Trophoblast cell (in vitro differentiated cells and primary cell): ENCODE results near the gene RGR.

Experiments
- DNase-seq, 2 donors: peaks; one replicate each; pipeline ENCODE4 v3.0.0-alpha.2; 2016
- H2AFZ ChIP-seq: 2 replicates; pipeline ENCODE4 v1.6.1; 2013; ENCODE audit warnings: low read length, moderate library complexity, mild to moderate bottlenecking; ENCODE audit not compliant: insufficient read depth, poor library complexity
- H2AK5ac ChIP-seq: 2 replicates; pipeline ENCODE4 v1.6.1; 2013; ENCODE audit warnings: mild to moderate bottlenecking, low read length
- H2BK120ac ChIP-seq: 2 replicates; pipeline ENCODE4 v1.6.1; 2013; ENCODE audit warnings: low read length, mild to moderate bottlenecking, moderate library complexity; ENCODE audit not compliant: insufficient read depth, poor library complexity
- H2BK12ac ChIP-seq: 2 replicates; pipeline ENCODE4 v1.6.1; 2013; ENCODE audit warnings: mild to moderate bottlenecking, low read length, moderate library complexity
- H2BK5ac ChIP-seq: 2 replicates; pipeline ENCODE4 v1.6.1; 2013; ENCODE audit warnings: low read length, low read depth, moderate library complexity, mild to moderate bottlenecking; ENCODE audit not compliant: poor library complexity
- H3K14ac ChIP-seq: 2 replicates; pipeline ENCODE4 v1.6.1; 2013; ENCODE audit warnings: mild to moderate bottlenecking, low read length
- H3K18ac ChIP-seq: 2 replicates; pipeline ENCODE4 v1.6.1; 2013; ENCODE audit warnings: mild to moderate bottlenecking, low read length
- H3K23ac ChIP-seq: 2 replicates; pipeline ENCODE4 v1.6.1; 2013; ENCODE audit warnings: low read length
- H3K27ac ChIP-seq: 2 replicates; pipeline ENCODE4 v1.5.1; 2013; ENCODE audit warnings: low read depth, mild to moderate bottlenecking, inconsistent platforms, low read length, moderate library complexity
- H3K27me3 ChIP-seq: 2 replicates; pipeline ENCODE4 v1.6.1; 2013; ENCODE audit warnings: inconsistent platforms, mild to moderate bottlenecking, low read length, moderate library complexity; ENCODE audit not compliant: insufficient read depth
- H3K36me3 ChIP-seq, 2 experiments: 1 replicate in 1 of 2; 2 replicates in 1 of 2; pipeline ENCODE4 v1.6.1; 2013; ENCODE audit warnings: low read length in 2 of 2, mild to moderate bottlenecking in 2 of 2, moderate library complexity in 1 of 2; ENCODE audit not compliant: insufficient read depth in 2 of 2, control insufficient read depth in 1 of 2
- H3K4ac ChIP-seq: 2 replicates; pipeline ENCODE4 v1.6.1; 2013; ENCODE audit warnings: low read depth, mild to moderate bottlenecking, low read length, moderate library complexity
- H3K4me1 ChIP-seq, 2 experiments: 1 replicate in 1 of 2; 2 replicates in 1 of 2; pipeline ENCODE4 v1.6.1; 2013; ENCODE audit warnings: low read length in 2 of 2, mild to moderate bottlenecking in 2 of 2, moderate library complexity in 1 of 2; ENCODE audit not compliant: insufficient read depth in 2 of 2, control insufficient read depth in 1 of 2
- H3K4me2 ChIP-seq: 2 replicates; pipeline ENCODE4 v1.6.1; 2013; ENCODE audit warnings: inconsistent platforms, mild to moderate bottlenecking, low read length, moderate library complexity
- H3K4me3 ChIP-seq: 2 replicates; pipeline ENCODE4 v1.5.1; 2013; ENCODE audit warnings: mild to moderate bottlenecking, low read depth, low read length, inconsistent platforms
- H3K79me1 ChIP-seq: one replicate; pipeline ENCODE4 v1.6.1; 2013; ENCODE audit warnings: low read length
- H3K79me2 ChIP-seq: 2 replicates; pipeline ENCODE4 v1.6.1; 2013; ENCODE audit warnings: low read length, mild to moderate bottlenecking; ENCODE audit not compliant: control insufficient read depth, insufficient read depth, poor library complexity
- H3K9ac ChIP-seq: 2 replicates; pipeline ENCODE4 v1.6.1; 2013; ENCODE audit warnings: mild to moderate bottlenecking, low read length
- H3K9me3 ChIP-seq: 2 replicates; pipeline ENCODE4 v1.6.1; 2013; ENCODE audit warnings: low read depth, mild to moderate bottlenecking, control low read depth, inconsistent platforms, low read length; ENCODE audit not compliant: insufficient read depth
- H4K12ac ChIP-seq: 2 replicates; pipeline ENCODE4 v1.6.1; 2013; ENCODE audit warnings: low read depth, mild to moderate bottlenecking, low read length, moderate library complexity
- H4K8ac ChIP-seq: 2 replicates; pipeline ENCODE4 v1.6.1; 2013; ENCODE audit warnings: low read depth, mild to moderate bottlenecking, low read length, moderate library complexity
- H4K91ac ChIP-seq: one replicate; pipeline ENCODE4 v1.6.1; 2013; ENCODE audit warnings: low read depth, mild to moderate bottlenecking, low read length, moderate library complexity
- WGBS: extraction: QIAGEN DNeasy Blood & Tissue Kit; methylation state at CpG from one replicate; pipeline ENCODE4 v1.1.7; 2013; ENCODE audit warnings: missing lambda C conversion rate; ENCODE audit not compliant: insufficient read length, insufficient coverage; ENCODE audit errors: extremely low coverage; 5-methylcytosine and 5-hydroxymethylcytosine counted together

RGR gene

DNA sequence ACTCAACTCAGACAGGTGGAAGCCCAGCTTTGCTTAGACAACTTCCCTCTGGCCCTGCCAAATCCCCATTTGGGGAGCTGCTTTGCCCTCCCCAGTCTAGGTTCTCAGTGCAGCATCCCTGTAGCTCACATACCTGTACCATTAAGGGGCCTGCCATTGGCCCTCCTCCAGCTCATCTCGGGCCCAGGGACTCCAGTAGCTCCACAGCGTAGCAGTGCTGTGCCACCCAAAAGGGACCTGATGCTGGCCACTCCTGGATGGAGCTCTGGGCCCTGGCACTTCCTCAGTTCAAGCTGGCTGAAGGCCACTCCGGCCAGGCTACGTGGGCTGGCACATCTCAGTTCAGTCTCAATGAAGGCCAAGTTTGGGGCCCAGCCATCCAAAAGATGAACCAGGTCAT, 10.9 kb upstream of the RGR start:
- Histone ChIP-seq H3K79me2 (no peaks in the 10 kb centered on the region), H3K4me3 (no peak overlapping the region), H3K4me1 (no peaks in the 10 kb centered on the region), H3K79me1 (no peaks in the 10 kb centered on the region), H3K4ac (no peak overlapping the region), H4K91ac (no peak overlapping the region), H3K18ac (no peak overlapping the region), H3K23ac (no peak overlapping the region), H2AK5ac (no peak overlapping the region), H2BK120ac (no peak overlapping the region), H2BK12ac (no peak overlapping the region), H2AFZ (no peak overlapping the region), H4K12ac (no peak overlapping the region), H3K27me3 (no peaks in the 10 kb centered on the region), H3K27ac (no peak overlapping the region), H3K14ac (no peak overlapping the region), H3K9me3 (peaks cover 4% of the 10 kb centered on the region), H4K8ac (no peak overlapping the region), H3K4me2 (no peak overlapping the region), H3K9ac (peak overlapping the region; percentile 33), H2BK5ac (no peak overlapping the region), H3K36me3 (no peaks in the 10 kb centered on the region)
- no peak for DNase-seq
- no CpG with 5 or more reads among the region's 4 CpGs for WGBS

DNA sequence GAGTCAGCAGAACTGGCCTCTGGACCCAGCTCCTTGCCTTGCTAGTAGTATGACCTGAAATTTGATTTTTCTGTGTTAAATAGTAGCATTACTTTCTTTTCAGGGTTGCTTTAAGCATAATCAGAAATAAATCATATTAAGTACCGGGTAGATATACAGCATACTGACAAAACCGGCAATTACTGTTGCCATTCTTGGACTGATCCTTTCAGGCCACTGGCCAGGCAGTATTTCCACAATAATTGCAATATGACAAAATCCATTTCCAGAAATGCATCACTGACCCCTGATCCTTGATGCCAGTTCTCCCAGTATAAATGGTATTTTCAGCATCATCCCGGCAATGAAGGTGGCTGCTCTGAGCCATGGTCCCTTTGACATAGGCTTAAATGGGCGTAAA, 10.4 kb upstream of the RGR start:
- Histone ChIP-seq H3K27ac (no peak overlapping the region), H2BK120ac (no peak overlapping the region), H2AK5ac (no peak overlapping the region), H2BK5ac (no peak overlapping the region), H3K4me1 (no peaks in the 10 kb centered on the region), H2AFZ (no peak overlapping the region), H3K36me3 (no peaks in the 10 kb centered on the region), H4K91ac (no peak overlapping the region), H3K14ac (no peak overlapping the region), H3K4me3 (no peak overlapping the region), H3K23ac (no peak overlapping the region), H2BK12ac (no peak overlapping the region), H3K79me2 (no peaks in the 10 kb centered on the region), H3K4ac (no peak overlapping the region), H3K4me2 (no peak overlapping the region), H3K9me3 (peaks cover 4% of the 10 kb centered on the region), H4K8ac (no peak overlapping the region), H4K12ac (no peak overlapping the region), H3K79me1 (no peaks in the 10 kb centered on the region), H3K18ac (no peak overlapping the region), H3K9ac (no peak overlapping the region), H3K27me3 (no peaks in the 10 kb centered on the region)
- WGBS = no CpG with 5 or more reads among the region's 4 CpGs
- no peak for DNase-seq

DNA sequence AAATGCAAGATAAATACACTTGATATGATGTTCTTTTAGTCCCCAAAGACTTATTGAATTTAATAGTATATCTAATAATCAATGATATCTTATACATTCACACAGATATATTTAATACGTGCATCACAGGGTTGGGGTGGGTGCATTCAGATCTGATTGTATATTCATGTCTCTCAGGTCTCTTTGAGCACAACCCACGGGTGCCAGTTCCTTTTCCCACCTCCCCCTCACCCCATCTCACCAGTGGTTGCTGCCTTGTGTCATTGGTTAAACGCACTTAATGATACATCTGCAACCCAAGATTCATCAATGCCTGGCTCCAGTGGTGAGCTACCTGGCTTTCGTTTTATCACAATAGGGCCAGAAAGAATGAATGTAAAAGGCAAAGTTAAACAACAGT, 9.8 kb upstream of the RGR start:
- H2AFZ ChIP-seq = no peak overlapping the region
- H3K27me3 ChIP-seq = no peaks in the 10 kb centered on the region
- no peak overlapping the region for H3K4ac ChIP-seq
- H3K9ac ChIP-seq = no peak overlapping the region
- no peak overlapping the region for H2BK5ac ChIP-seq
- no peak overlapping the region for H4K8ac ChIP-seq
- H3K27ac ChIP-seq = no peak overlapping the region
- H3K14ac ChIP-seq = no peak overlapping the region
- H3K4me3 ChIP-seq = no peak overlapping the region
- no peak overlapping the region for H2AK5ac ChIP-seq
- H3K36me3 ChIP-seq = no peaks in the 10 kb centered on the region
- H4K91ac ChIP-seq = no peak overlapping the region
- H3K23ac ChIP-seq = no peak overlapping the region
- no peak overlapping the region for H3K18ac ChIP-seq
- H4K12ac ChIP-seq = no peak overlapping the region
- no peaks in the 10 kb centered on the region for H3K79me2 ChIP-seq
- H2BK12ac ChIP-seq = no peak overlapping the region
- H3K9me3 ChIP-seq = peaks cover 4% of the 10 kb centered on the region
- H3K4me2 ChIP-seq = no peak overlapping the region
- H3K79me1 ChIP-seq = no peaks in the 10 kb centered on the region
- DNase-seq = no peak
- WGBS = no CpG with 5 or more reads among the region's 4 CpGs
- no peak overlapping the region for H2BK120ac ChIP-seq
- H3K4me1 ChIP-seq = no peaks in the 10 kb centered on the region

DNA sequence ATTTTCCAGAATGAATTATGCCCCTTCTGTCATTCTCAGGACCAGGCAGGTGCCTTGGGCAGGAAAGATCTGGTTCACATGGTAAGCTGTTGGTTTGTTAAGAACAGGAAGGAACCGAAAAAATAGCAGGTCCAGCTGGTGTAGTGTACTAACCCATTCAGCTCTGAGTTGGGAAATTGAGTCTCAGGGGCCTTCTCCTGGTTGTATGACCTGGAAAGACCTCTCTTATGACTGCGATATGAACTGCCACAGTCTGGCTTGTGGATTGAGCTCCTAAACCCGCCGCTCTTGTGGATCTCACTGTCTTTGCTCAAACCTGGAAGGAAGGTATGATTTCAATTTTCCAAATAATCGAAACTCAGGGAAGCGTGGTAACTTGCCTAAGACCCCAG, 8.1 kb upstream of the RGR start:
- Histone ChIP-seq H3K27ac (no peak overlapping the region), H2BK12ac (no peak overlapping the region), H3K79me2 (no peaks in the 10 kb centered on the region), H3K79me1 (no peaks in the 10 kb centered on the region), H2AFZ (no peak overlapping the region), H3K9me3 (peaks cover 4% of the 10 kb centered on the region), H3K4me2 (no peak overlapping the region), H3K9ac (no peak overlapping the region), H3K4me3 (no peak overlapping the region), H3K23ac (no peak overlapping the region), H3K18ac (no peak overlapping the region), H3K14ac (no peak overlapping the region), H4K91ac (no peak overlapping the region), H3K36me3 (no peaks in the 10 kb centered on the region), H2AK5ac (no peak overlapping the region), H3K4me1 (no peaks in the 10 kb centered on the region), H2BK120ac (no peak overlapping the region), H3K4ac (no peak overlapping the region), H4K12ac (no peak overlapping the region), H4K8ac (no peak overlapping the region), H3K27me3 (no peaks in the 10 kb centered on the region), H2BK5ac (no peak overlapping the region)
- WGBS = no CpG with 5 or more reads among the region's 6 CpGs
- DNase-seq = no peak
